ENCODE results near the gene MAMLD1.

MAMLD1 gene

DNA sequence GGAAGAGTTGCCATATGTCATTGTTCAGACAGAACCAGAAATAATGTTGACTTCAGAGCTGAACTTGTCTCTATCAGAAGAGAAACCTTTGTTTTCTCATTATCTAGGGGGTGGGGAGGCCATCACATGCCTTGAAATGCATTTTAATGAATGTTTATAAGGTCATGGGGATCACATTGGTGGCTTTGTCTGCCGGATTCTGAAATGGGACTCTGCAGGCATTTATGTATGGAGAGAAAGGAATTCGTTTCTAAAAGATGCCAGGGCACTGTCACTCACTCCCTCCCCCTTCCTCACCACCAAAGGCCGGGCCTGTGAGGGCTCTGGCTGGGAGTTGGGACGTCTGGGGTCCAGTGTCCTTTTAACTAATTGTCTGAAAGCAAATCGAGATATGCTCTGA, 102.2 kb downstream of the MAMLD1 start:
- no peak for FAIRE-seq

- FAIRE-seq, result no peak
These were observed 103.0 kb downstream of the MAMLD1 start for GRCh38 chrX:150465881-150466775.

GRCh38 chrX:150472306-150472705, 109.2 kb downstream of the MAMLD1 start:
- FAIRE-seq, result no peak

DNA sequence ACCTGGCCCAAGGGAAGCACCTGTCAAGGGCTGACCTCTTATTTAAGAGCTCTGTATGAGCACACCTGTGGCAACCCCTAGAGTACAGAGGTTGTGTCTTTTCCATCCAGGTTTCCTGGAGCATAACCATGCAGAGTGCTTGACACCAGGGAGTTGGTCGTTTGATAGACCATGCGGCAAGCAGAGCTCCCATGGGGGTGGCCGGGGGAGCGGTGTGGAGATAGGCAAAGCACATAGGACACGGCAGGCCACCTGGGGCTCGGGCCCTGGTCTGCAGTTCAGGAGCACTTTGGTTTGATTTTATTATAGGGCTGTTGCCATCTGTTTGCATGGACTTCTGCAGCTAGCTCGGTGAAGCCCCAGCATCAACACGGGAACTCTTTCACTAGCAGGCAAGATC, 110.3 kb downstream of the MAMLD1 start:
- no peak for FAIRE-seq

- FAIRE-seq, result no peak
These were observed 112.3 kb downstream of the MAMLD1 start for GRCh38 chrX:150475461-150475860.

DNA sequence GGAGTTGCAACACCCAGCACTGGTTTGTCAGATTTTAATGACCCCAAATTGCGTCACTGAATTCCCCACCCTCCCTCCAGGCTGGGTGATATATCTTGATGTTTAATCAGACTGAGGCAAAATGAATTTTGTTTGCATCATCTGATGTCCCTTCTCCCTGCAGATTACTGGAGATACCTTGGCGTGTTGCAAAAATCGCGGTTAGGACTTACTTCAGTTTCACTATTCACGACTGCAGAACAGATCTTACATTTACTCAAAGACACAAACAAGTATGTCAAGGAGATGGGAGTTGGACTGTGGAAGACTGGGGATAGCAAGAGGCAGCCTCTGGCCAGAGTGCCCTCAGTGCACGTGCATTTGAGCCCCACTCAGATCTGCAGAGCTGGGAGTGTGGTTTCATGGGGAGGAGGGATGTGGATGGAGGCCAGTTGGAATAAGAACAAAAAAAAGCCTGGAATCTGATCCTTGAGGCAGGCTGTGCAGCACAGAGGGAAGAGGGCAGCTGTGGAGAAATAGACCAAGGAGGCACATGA, 113.1 kb downstream of the MAMLD1 start:
- FAIRE-seq, result no peak

GRCh38 chrX:150477371-150477770, 114.3 kb downstream of the MAMLD1 start:
- no peak for FAIRE-seq

DNA sequence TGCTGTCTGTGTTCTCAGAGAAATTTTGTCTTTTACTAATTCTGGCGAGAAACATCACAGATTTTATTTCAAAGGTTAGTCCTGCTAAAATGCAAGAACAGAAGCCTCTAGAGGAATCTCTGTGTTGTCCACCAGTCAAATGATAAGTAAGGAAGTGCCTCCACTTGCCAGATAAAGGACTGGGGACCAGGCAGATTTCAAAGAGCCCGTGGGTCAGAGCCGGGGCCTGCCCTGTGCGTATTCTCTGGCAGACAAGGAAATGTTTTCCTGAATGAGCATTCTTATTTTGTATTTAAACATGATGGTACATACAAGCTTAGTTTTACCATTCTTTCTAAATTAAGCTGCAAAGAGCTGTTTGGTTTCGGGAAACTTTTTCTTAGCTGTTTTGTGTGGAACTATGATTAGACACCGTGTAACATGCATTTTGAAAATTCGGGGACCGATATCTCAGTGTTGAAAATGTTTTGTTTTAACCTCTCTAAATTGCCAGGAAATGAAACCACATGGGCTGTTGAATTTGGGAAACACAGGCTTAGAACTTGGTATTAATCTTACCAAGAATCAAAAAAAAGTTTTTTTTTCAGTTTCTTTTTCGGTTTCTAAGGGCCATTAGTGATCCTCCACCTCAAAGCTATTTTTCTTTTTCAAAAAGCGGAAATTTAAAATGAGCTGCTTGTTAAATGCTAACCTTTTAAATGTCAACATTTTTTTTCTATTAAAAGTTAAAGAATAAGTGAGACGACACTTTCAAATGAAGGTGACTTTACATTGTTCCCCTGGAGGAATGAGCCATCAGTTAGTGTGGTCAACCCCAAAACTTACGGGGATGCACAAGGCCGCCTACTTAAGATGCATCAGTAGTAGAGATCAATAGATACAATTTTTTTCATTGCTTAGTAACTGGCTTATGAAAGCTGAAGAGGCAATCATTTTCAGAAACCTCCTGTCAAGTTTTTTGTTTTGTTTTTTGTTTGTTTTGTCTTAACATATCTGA, 115.7 kb downstream of the MAMLD1 start:
- FAIRE-seq, result peak; percentile 60

GRCh38 chrX:150482537-150483206, 119.6 kb downstream of the MAMLD1 start:
- peak; percentile 99 for FAIRE-seq

DNA sequence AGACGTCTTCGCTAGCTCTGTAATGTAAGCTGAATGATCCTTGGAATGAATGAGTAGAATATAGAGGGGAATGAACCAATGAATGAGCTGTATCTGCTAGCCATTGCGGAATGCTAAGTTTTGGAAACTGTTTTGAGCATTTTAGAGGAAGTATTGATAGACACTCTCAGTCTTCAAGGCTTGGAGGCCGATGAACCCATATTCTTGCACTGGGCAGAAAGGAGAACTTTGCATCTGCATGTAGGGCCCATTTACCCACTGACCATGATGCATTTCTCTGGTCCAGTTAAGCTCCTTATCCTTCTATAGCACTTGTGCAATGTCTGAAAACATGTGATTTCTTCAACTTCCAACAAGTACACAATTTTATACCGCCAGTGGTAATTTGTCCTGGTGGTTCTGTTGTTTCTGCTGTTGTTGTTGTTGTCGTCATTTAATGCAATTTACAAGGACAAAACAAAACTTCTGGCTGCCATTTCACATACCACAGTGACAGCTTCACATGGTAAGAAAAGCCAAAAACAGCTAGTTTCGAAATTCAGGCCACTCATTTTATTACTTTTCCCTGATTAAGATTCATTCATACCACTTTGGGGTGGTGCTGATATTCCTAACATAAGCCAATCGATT, 120.4 kb downstream of the MAMLD1 start:
- FAIRE-seq, result no peak

- no peak for FAIRE-seq
These were observed 122.9 kb downstream of the MAMLD1 start for GRCh38 chrX:150486011-150486410.

DNA sequence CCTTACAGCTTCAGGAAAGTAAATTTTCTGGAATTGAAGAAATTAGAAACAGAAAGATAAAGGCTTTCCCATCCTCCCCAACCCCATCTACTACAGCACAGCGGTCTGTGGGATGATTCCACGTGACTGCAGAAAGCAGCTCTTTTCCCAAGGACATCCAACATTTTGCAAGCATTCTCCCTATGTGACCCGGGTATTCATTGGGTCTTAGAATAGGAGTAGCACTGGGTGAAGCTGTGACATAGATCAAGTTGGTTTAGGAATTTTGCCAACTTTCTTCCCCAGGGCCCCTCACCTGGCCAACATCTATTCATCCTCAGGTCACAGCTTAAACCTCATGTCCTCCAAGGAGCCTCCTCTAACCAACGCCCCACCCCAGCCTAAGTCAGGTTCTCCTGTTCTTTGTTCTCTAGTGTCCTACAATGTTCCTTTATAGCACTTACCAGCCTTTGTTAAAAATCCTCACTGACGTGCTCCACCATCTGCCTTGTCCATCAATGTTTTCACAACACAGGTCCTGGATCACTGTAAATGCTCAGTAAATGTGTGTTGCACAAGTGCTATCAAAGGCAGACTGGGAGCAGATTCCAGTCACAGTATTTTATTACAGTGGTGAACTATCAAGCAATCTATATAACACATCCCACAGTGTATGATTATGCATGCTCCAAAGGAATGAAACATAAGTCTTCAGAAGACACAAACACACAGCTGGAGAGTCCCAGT, 124.4 kb downstream of the MAMLD1 start:
- no peak for FAIRE-seq

GRCh38 chrX:150489359-150490015, 126.4 kb downstream of the MAMLD1 start:
- no peak for FAIRE-seq

- no peak for FAIRE-seq
These were observed 132.4 kb downstream of the MAMLD1 start for GRCh38 chrX:150495496-150495895.

GRCh38 chrX:150499240-150499639, 136.1 kb downstream of the MAMLD1 start:
- no peak for FAIRE-seq

- FAIRE-seq, result no peak
These were observed 139.0 kb downstream of the MAMLD1 start for GRCh38 chrX:150502091-150502490.

- no peak for FAIRE-seq
These were observed 140.1 kb downstream of the MAMLD1 start for GRCh38 chrX:150502979-150503897.

DNA sequence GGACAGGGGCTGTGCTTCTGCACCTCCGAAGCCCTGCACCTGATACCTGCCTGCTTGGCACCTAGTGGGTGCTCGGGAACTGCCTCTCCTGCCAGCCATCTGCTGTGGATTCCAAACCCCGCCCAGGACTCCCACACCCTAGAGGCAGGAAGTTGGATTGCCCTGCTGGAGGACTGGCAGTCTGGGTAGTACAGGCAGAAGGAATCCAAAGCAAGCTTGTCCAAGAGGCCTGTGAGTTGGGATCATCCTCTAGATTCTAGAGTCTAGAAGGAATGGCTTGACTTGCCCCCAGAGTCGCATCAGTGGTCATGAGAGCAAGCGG, 140.7 kb downstream of the MAMLD1 start:
- no peak for FAIRE-seq

- FAIRE-seq, result no peak
These were observed 141.5 kb downstream of the MAMLD1 start for GRCh38 chrX:150504397-150505182.

Data from islet of Langerhans (tissue), 1 donor.